Peyer's patch (tissue), 4 donors: ENCODE results near the gene SLC2A4. TPM values are rescaled to one million over a fixed set of nuclear protein-coding genes. Genes with fewer than 3 reads are reported as not detected.

Source experiments
- DNase-seq, 3 donors: peaks; one replicate each; pipeline ENCODE4 v3.0.0-alpha.2; 2017 to 2019
- H3K27ac ChIP-seq, 4 donors: fragments of 200-600 bp; sonication (generic); one replicate each; pipeline ENCODE4 v1.5.1; 2016 to 2019
- H3K27me3 ChIP-seq, 2 donors: fragments of 200-600 bp; sonication (generic); one replicate each; pipeline ENCODE4 v1.5.1; 2019
- H3K36me3 ChIP-seq, 3 donors: fragments of 200-600 bp; sonication (generic); one replicate each; pipeline ENCODE4 v1.5.1; 2016 to 2019
- H3K4me1 ChIP-seq, 4 donors: fragments of 200-600 bp; sonication (generic); one replicate each; pipeline ENCODE4 v1.5.1; 2016 to 2019
- H3K4me3 ChIP-seq, 4 donors: fragments of 200-600 bp; sonication (generic); 1 replicate in 3 of 4; 2 replicates in 1 of 4; pipeline ENCODE4 v1.5.1; 2016 to 2019; ENCODE audit warnings: mild to moderate bottlenecking in 1 of 4
- H3K9me3 ChIP-seq, 4 donors: fragments of 200-600 bp; sonication (generic); one replicate each; pipeline ENCODE4 v1.5.1; 2016 to 2019; ENCODE audit warnings: mild to moderate bottlenecking in 1 of 4
- CTCF ChIP-seq, 6 experiments: fragments of 450-650 bp in 4 of 6; fragments of 200-600 bp in 2 of 6; sonication (generic) in 1 of 6; IDR thresholded peaks; one replicate each; pipeline ENCODE4 v1.5.1; 2017 to 2019; ENCODE audit warnings: antibody characterized with exemption in 6 of 6, mild to moderate bottlenecking in 3 of 6, moderate library complexity in 1 of 6
- POLR2A ChIP-seq, 2 donors: fragments of 450-650 bp; IDR thresholded peaks; one replicate each; pipeline ENCODE4 v1.5.1; 2017; ENCODE audit warnings: antibody characterized with exemption in 2 of 2, mild to moderate bottlenecking in 2 of 2, moderate library complexity in 2 of 2
- total RNA-seq, 4 donors: library from RNA; depleted of rRNA; stranded (reverse); fragments of >200 nt; gene quantifications; one replicate each; pipeline ENCODE4 v1.1.0, GENCODE V29; 2016

Gene SLC2A4
- total RNA-seq, 4 donors from 2014 or later = 1.1 to 7.6 (median 4.8) TPM; not detected in 1

- Histone ChIP-seq H3K27ac (peak overlapping the region; percentile 98 to 100 (median 98)), H3K9me3 (no peaks in the 10 kb centered on the region), H3K4me1 (peaks cover 0 to 33% (median 16%) of the 10 kb centered on the region in 4 donors), H3K4me3 (peak overlapping the region; percentile 82 to 100 (median 88)), H3K27me3 (no peaks in the 10 kb centered on the region), H3K36me3 (peaks cover 0 to 30% (median 0%) of the 10 kb centered on the region in 3 donors)
- TF ChIP-seq POLR2A (IDR thresholded peaks at IDR 0.05) (no peak), CTCF (IDR thresholded peaks at IDR 0.05) (no peak)
- DNase-seq = no peak
Observed at GRCh38 chr17:7250695-7251627, 30.6 kb upstream of the SLC2A4 start.

- TF ChIP-seq CTCF (IDR thresholded peaks at IDR 0.05) (no peak), POLR2A (IDR thresholded peaks at IDR 0.05) (peak in 1 of 2 donors; percentile 78)
- peaks cover 0 to 30% (median 0%) of the 10 kb centered on the region in 3 donors for H3K36me3 ChIP-seq
- H3K4me1 ChIP-seq = peaks cover 0 to 34% (median 16%) of the 10 kb centered on the region in 4 donors
Observed at GRCh38 chr17:7251661-7252175, 29.8 kb upstream of the SLC2A4 start, which contains the start of gene CTDNEP1. Gene CTDNEP1, minus strand, starts transcription at chr17:7251734. Its CDS starts 438 bp downstream, at chr17:7251296.

GRCh38 chr17:7252176-7253043 is 29.1 kb upstream of the SLC2A4 start, which contains the start of gene ELP5:
Gene ELP5, plus strand, starts transcription at chr17:7252215. Its CDS starts 336 bp downstream, at chr17:7252551.
- Histone ChIP-seq H3K36me3 (peaks cover 0 to 30% (median 0%) of the 10 kb centered on the region in 3 donors), H3K27me3 (no peaks in the 10 kb centered on the region), H3K27ac (peak within 1 kb of the TSS; percentile 98 to 100 (median 98)), H3K9me3 (no peaks in the 10 kb centered on the region), H3K4me1 (peaks cover 0 to 37% (median 16%) of the 10 kb centered on the region in 4 donors), H3K4me3 (peak within 1 kb of the TSS; percentile 82 to 100 (median 88))
- DNase-seq = peak; percentile 93 to 98 (median 97)
- TF ChIP-seq CTCF (IDR thresholded peaks at IDR 0.05) (peak in 5 of 6 experiments; percentile 22 to 54 (median 37)), POLR2A (IDR thresholded peaks at IDR 0.05) (peak; percentile 66 to 77)

More at GRCh38 chr17:7251661-7252175, 29.8 kb upstream of the SLC2A4 start, which contains the start of gene CTDNEP1:
- Histone ChIP-seq H3K27me3 (no peaks in the 10 kb centered on the region), H3K9me3 (no peaks in the 10 kb centered on the region), H3K27ac (peak within 1 kb of the TSS; percentile 98 to 100 (median 98)), H3K4me3 (peak within 1 kb of the TSS; percentile 82 to 100 (median 88))
- peak; percentile 96 to 99 (median 98) for DNase-seq

- Histone ChIP-seq H3K4me1 (peaks cover 0 to 37% (median 16%) of the 10 kb centered on the region in 4 donors), H3K9me3 (no peaks in the 10 kb centered on the region), H3K27me3 (no peaks in the 10 kb centered on the region), H3K36me3 (peaks cover 0 to 32% (median 0%) of the 10 kb centered on the region in 3 donors), H3K27ac (peak overlapping the region; percentile 98 to 100 (median 98)), H3K4me3 (peak overlapping the region; percentile 82 to 100 (median 88))
- TF ChIP-seq POLR2A (IDR thresholded peaks at IDR 0.05) (no peak), CTCF (IDR thresholded peaks at IDR 0.05) (no peak)
- DNase-seq = no peak
Observed at GRCh38 chr17:7253082-7253481, 28.4 kb upstream of the SLC2A4 start.

GRCh38 chr17:7254511-7254910 is 27.0 kb upstream of the SLC2A4 start:
- TF ChIP-seq CTCF (IDR thresholded peaks at IDR 0.05) = no peak
- TF ChIP-seq POLR2A (IDR thresholded peaks at IDR 0.05) = no peak
- H3K27me3 ChIP-seq = no peaks in the 10 kb centered on the region
- H3K4me1 ChIP-seq = peaks cover 0 to 26% (median 11%) of the 10 kb centered on the region in 4 donors
- peaks cover 0 to 34% (median 0%) of the 10 kb centered on the region in 3 donors for H3K36me3 ChIP-seq
- H3K9me3 ChIP-seq = no peaks in the 10 kb centered on the region
- no peak for DNase-seq
- H3K4me3 ChIP-seq = no peak overlapping the region
- no peak overlapping the region for H3K27ac ChIP-seq
